Mesendoderm (in vitro differentiated cells): ENCODE data around the gene SLC44A4.
A peak's percentile ranks its signal among the peaks of the same experiment; 100 is the strongest.
"Not testable (repeated sequence)": the region's sequence is repeated elsewhere in the genome, so short reads cannot be mapped to it uniquely, and the experiment has no call there.

ENCODE experiments used
- DNase-seq: peaks from one replicate; pipeline ENCODE4 v3.0.0; 2013
- H2AK5ac ChIP-seq: 2 replicates; pipeline ENCODE4 v1.6.1; 2013; ENCODE audit warnings: low read length, inconsistent platforms
- H2BK120ac ChIP-seq: 2 replicates; pipeline ENCODE4 v1.6.1; 2013; ENCODE audit warnings: low read depth, mild to moderate bottlenecking, low read length, moderate library complexity, mixed read lengths
- H2BK15ac ChIP-seq: replicated peaks from 2 replicates; pipeline ENCODE4 v1.6.1; 2013; ENCODE audit warnings: low read depth, mild to moderate bottlenecking, moderate library complexity
- H2BK5ac ChIP-seq: 2 replicates; pipeline ENCODE4 v1.6.1; 2013; ENCODE audit warnings: low read length, inconsistent platforms
- H3K18ac ChIP-seq: 2 replicates; pipeline ENCODE4 v1.6.1; 2013; ENCODE audit warnings: mild to moderate bottlenecking, low read length, mixed read lengths
- H3K23ac ChIP-seq: one replicate; pipeline ENCODE4 v1.6.1; 2013; ENCODE audit warnings: low read length
- H3K27ac ChIP-seq: 2 replicates; pipeline ENCODE4 v1.5.1; 2013; ENCODE audit warnings: low read depth, mild to moderate bottlenecking, inconsistent platforms, low read length, moderate library complexity
- H3K27me3 ChIP-seq: 2 replicates; pipeline ENCODE4 v1.6.1; 2013; ENCODE audit warnings: low read length, control low read depth, mild to moderate bottlenecking, inconsistent platforms; ENCODE audit not compliant: insufficient read depth, poor library complexity
- H3K36me3 ChIP-seq: 2 replicates; pipeline ENCODE4 v1.6.1; 2013; ENCODE audit warnings: low read length, inconsistent platforms; ENCODE audit not compliant: control insufficient read depth, insufficient read depth
- H3K4ac ChIP-seq: one replicate; pipeline ENCODE4 v1.6.1; 2013; ENCODE audit warnings: low read depth, mild to moderate bottlenecking, low read length, moderate library complexity
- H3K4me1 ChIP-seq: 2 replicates; pipeline ENCODE4 v1.6.1; 2013; ENCODE audit warnings: low read depth, low read length, inconsistent platforms; ENCODE audit not compliant: control insufficient read depth
- H3K4me2 ChIP-seq: 2 replicates; pipeline ENCODE4 v1.6.1; 2013; ENCODE audit warnings: low read length
- H3K4me3 ChIP-seq: 2 replicates; pipeline ENCODE4 v1.5.1; 2013; ENCODE audit warnings: mild to moderate bottlenecking, low read length
- H3K56ac ChIP-seq: one replicate; pipeline ENCODE4 v1.6.1; 2013; ENCODE audit warnings: low read length
- H3K79me1 ChIP-seq: 2 replicates; pipeline ENCODE4 v1.6.1; 2013; ENCODE audit warnings: low read length, inconsistent platforms
- H3K79me2 ChIP-seq: 2 replicates; pipeline ENCODE4 v1.6.1; 2013; ENCODE audit warnings: mild to moderate bottlenecking, low read length; ENCODE audit not compliant: control insufficient read depth, insufficient read depth
- H3K9ac ChIP-seq: 2 replicates; pipeline ENCODE4 v1.6.1; 2013; ENCODE audit warnings: low read length, inconsistent platforms
- H4K5ac ChIP-seq: one replicate; pipeline ENCODE4 v1.6.1; 2013; ENCODE audit warnings: low read length
- H4K8ac ChIP-seq: one replicate; pipeline ENCODE4 v1.6.1; 2013; ENCODE audit warnings: low read depth, mild to moderate bottlenecking, control low read depth, low read length, moderate library complexity
- WGBS: extraction: QIAGEN DNeasy Blood & Tissue Kit; methylation state at CpG from one replicate; pipeline ENCODE4 v1.1.7; 2013; ENCODE audit warnings: low lambda C conversion rate, missing lambda C conversion rate; ENCODE audit not compliant: insufficient coverage; ENCODE audit errors: extremely low coverage; 5-methylcytosine and 5-hydroxymethylcytosine counted together

SLC44A4 gene

DNA sequence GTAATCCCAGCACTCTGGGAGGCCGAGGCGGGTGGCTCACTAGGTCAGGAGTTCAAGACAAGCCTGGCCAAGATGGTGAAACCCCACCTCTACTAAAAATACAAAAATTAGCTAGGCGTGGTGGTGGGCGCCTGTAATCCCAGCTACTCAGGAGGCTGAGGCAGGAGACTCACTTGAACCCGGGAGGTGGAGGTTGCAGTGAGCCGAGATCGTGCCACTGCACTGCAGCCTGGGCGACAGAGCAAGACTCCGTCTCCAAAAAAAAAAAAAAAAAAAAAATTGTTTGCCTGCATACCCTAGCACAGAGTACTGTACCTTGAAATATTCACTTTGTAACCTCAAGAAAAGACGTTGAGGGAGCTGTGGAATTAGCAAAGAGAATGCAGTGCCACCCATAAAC is 58.4 kb downstream of the SLC44A4 start:
- H4K8ac ChIP-seq, H3K27ac ChIP-seq, H3K18ac ChIP-seq, H2BK120ac ChIP-seq, H3K56ac ChIP-seq, DNase-seq, H3K4me1 ChIP-seq, H3K27me3 ChIP-seq, H3K4ac ChIP-seq, H3K36me3 ChIP-seq, H3K79me1 ChIP-seq, H3K4me2 ChIP-seq, H2AK5ac ChIP-seq, H3K79me2 ChIP-seq, H3K9ac ChIP-seq, H3K23ac ChIP-seq, H2BK5ac ChIP-seq, H3K4me3 ChIP-seq, H2BK15ac ChIP-seq, H4K5ac ChIP-seq: not testable (repeated sequence)
- WGBS, result no CpG with 5 or more reads among the region's 10 CpGs

DNA sequence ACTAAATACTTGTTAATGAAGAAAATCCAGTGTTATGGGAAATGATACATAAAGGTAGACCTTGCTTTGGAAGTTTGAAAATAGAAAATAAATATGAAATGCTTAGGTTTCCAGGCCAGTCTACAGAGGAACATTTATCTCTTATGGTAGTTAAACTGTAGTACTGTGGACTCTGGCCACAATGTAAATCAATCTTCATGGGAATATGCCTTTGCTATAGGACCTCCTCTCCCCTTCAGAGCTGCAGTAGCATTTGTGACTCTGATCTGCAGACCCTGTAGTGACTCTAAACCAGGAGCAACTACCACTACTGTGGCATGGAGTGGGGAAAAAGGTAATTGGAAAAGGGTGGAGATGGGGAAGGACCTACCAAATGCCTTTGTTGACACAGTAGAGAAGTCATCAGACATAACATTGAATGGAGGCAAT is 58.9 kb downstream of the SLC44A4 start:
- Histone ChIP-seq H3K4me3 (no peak overlapping the region), H3K9ac (peak overlapping the region; percentile 29), H3K4me1 (no peaks in the 10 kb centered on the region), H3K27me3 (no peaks in the 10 kb centered on the region), H3K36me3 (no peaks in the 10 kb centered on the region), H2BK120ac (no peak overlapping the region), H4K5ac (no peak overlapping the region), H2BK15ac (no peak overlapping the region), H4K8ac (no peak overlapping the region), H3K23ac (peak overlapping the region; percentile 80), H3K27ac (no peak overlapping the region), H3K4me2 (no peak overlapping the region), H3K4ac (no peak overlapping the region), H3K18ac (no peak overlapping the region), H3K79me2 (peaks cover 3% of the 10 kb centered on the region), H2AK5ac (no peak overlapping the region), H3K79me1 (peaks cover 4% of the 10 kb centered on the region), H3K56ac (peak overlapping the region; percentile 49), H2BK5ac (no peak overlapping the region)
- no peak for DNase-seq

DNA sequence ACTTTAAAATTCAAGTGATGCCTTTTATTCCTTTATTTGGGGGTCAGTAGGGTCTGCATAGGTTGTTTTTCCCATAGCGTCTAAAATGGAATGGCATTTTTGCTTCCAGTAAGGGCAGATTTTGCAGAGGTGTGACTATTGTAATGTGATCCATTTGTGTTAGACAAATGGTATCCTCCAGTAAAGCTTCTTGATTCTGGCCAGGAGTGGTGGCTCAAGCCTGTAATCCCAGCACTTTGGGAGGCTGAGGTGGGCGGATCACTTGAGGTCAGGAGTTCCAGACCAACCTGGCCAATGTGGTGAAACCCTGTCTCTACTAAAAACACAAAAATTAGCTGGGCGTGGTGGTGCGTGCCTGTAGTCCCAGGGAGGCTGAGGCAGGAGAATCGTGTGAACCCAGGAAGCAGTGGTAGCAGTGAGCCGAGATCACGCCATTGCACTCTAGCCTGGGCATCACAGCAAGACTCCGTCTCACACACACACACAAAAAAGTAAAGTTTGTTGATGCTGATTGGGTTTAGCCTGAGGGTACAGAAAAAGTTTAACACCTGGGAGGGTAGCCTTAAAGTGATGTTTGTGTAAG is 60.8 kb downstream of the SLC44A4 start:
- H3K27me3 ChIP-seq, H3K4ac ChIP-seq, H4K5ac ChIP-seq, H3K79me2 ChIP-seq, H3K4me3 ChIP-seq, H3K23ac ChIP-seq, H3K27ac ChIP-seq, H2BK5ac ChIP-seq, H2BK120ac ChIP-seq, H3K18ac ChIP-seq, H3K36me3 ChIP-seq, H2BK15ac ChIP-seq, H2AK5ac ChIP-seq, H4K8ac ChIP-seq, H3K4me1 ChIP-seq, H3K79me1 ChIP-seq: not testable (repeated sequence)
- WGBS, result no CpG with 5 or more reads among the region's 8 CpGs
- Histone ChIP-seq H3K9ac (peak overlapping the region; percentile 54), H3K56ac (peak overlapping the region; percentile 56), H3K4me2 (peak overlapping the region; percentile 55)
- DNase-seq, result peak; percentile 48

DNA sequence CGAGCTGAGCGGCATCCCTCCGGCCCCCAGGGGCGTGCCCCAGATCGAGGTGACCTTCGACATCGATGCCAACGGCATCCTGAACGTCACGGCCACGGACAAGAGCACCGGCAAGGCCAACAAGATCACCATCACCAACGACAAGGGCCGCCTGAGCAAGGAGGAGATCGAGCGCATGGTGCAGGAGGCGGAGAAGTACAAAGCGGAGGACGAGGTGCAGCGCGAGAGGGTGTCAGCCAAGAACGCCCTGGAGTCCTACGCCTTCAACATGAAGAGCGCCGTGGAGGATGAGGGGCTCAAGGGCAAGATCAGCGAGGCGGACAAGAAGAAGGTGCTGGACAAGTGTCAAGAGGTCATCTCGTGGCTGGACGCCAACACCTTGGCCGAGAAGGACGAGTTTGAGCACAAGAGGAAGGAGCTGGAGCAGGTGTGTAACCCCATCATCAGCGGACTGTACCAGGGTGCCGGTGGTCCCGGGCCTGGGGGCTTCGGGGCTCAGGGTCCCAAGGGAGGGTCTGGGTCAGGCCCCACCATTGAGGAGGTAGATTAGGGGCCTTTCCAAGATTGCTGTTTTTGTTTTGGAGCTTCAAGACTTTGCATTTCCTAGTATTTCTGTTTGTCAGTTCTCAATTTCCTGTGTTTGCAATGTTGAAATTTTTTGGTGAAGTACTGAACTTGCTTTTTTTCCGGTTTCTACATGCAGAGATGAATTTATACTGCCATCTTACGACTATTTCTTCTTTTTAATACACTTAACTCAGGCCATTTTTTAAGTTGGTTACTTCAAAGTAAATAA is 61.5 kb downstream of the SLC44A4 start:
- H3K4me3 ChIP-seq, H2BK120ac ChIP-seq, H2BK5ac ChIP-seq, H4K5ac ChIP-seq, H3K27ac ChIP-seq, H2AK5ac ChIP-seq, H3K4me1 ChIP-seq, H3K36me3 ChIP-seq, H3K18ac ChIP-seq, H4K8ac ChIP-seq, H3K79me1 ChIP-seq, H2BK15ac ChIP-seq, DNase-seq, H3K27me3 ChIP-seq, H3K23ac ChIP-seq, H3K4ac ChIP-seq, H3K79me2 ChIP-seq: not testable (repeated sequence)
- no CpG with 5 or more reads among the region's 37 CpGs for WGBS
- peak overlapping the region; percentile 49 for H3K56ac ChIP-seq
- H3K9ac ChIP-seq, result peak overlapping the region; percentile 54
- peak overlapping the region; percentile 44 for H3K4me2 ChIP-seq

DNA sequence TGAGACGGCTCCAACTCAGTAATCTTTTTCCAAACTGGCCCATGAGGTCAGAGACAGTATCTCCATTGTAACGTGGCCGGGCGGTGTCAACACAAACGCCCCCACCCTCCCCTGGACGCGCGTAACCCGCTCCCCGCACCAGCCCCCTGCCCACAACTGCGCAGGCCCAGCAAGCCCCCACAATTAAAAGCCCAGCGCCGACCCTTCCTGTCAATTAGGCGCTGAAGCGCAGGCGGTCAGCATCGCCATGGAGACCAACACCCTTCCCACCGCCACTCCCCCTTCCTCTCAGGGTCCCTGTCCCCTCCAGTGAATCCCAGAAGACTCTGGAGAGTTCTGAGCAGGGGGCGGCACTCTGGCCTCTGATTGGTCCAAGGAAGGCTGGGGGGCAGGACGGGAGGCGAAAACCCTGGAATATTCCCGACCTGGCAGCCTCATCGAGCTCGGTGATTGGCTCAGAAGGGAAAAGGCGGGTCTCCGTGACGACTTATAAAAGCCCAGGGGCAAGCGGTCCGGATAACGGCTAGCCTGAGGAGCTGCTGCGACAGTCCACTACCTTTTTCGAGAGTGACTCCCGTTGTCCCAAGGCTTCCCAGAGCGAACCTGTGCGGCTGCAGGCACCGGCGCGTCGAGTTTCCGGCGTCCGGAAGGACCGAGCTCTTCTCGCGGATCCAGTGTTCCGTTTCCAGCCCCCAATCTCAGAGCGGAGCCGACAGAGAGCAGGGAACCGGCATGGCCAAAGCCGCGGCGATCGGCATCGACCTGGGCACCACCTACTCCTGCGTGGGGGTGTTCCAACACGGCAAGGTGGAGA is 63.6 kb downstream of the SLC44A4 start, which contains the start of the genes HSPA1A and HSPA1L:
HSPA1A (plus strand) TSS at position 519 of the 814 bp plus-strand sequence; CDS start at position 733, 214 bp downstream.
HSPA1L (minus strand) TSS at position 259 of the 814 bp plus-strand sequence. CDS start 3,311 bp downstream, outside the sequence.
- H3K27ac ChIP-seq, result peak within 1 kb of the TSS; percentile 100
- H2AK5ac ChIP-seq, result no peak within 1 kb of the TSS
- H2BK15ac ChIP-seq, result peak within 1 kb of the TSS; percentile 38
- peak within 1 kb of the TSS; percentile 44 for H2BK5ac ChIP-seq
- peak within 1 kb of the TSS; percentile 100 for H3K18ac ChIP-seq
- peak within 1 kb of the TSS; percentile 84 for H3K4me3 ChIP-seq
- H2BK120ac ChIP-seq, result peak within 1 kb of the TSS; percentile 94
- H4K5ac ChIP-seq, result no peak within 1 kb of the TSS
- H3K79me2 ChIP-seq, result peaks cover 3% of the 10 kb centered on the region
- peak within 1 kb of the TSS; percentile 100 for H3K4ac ChIP-seq
- H3K4me1 ChIP-seq, result peaks cover 2% of the 10 kb centered on the region
- peak within 1 kb of the TSS; percentile 93 for H3K9ac ChIP-seq
- H3K4me2 ChIP-seq, result peak within 1 kb of the TSS; percentile 90
- H3K27me3 ChIP-seq, result no peaks in the 10 kb centered on the region
- H3K23ac ChIP-seq, result peak within 1 kb of the TSS; percentile 98
- no CpG with 5 or more reads among the region's 56 CpGs for WGBS
- peak; percentile 99 for DNase-seq
- H3K79me1 ChIP-seq, result peaks cover 4% of the 10 kb centered on the region
- H3K36me3 ChIP-seq, result no peaks in the 10 kb centered on the region
- peak within 1 kb of the TSS; percentile 94 for H3K56ac ChIP-seq
- peak within 1 kb of the TSS; percentile 99 for H4K8ac ChIP-seq
